Activated CD4-positive, alpha-beta T cell treated with anti-CD3 and anti-CD28 coated beads for 1 hour (primary cell): Measurements from ENCODE around the gene ZFP62.
"Not testable (repeated sequence)": the region's sequence is repeated elsewhere in the genome, so short reads cannot be mapped to it uniquely, and the experiment has no call there.

Experiments used
- DNase-seq: peaks from one replicate; pipeline ENCODE4 v3.0.0-alpha.2; 2020

The ZFP62 gene

GRCh38 chr5:180860887-180861822 lies at the start of gene ZFP62:
Gene ZFP62 (minus strand): TSS chr5:180861276. CDS start chr5:180861219, 57 bp downstream.
- DNase-seq, result peak; percentile 79

- no peak for DNase-seq
Observed at GRCh38 chr5:180910735-180911134, 49.7 kb upstream of the ZFP62 start.

GRCh38 chr5:180910182-180910581 lies 49.1 kb upstream of the ZFP62 start:
- no peak for DNase-seq

- no peak for DNase-seq
Observed at GRCh38 chr5:180909782-180910181, 48.7 kb upstream of the ZFP62 start.

GRCh38 chr5:180908998-180909731 lies 48.1 kb upstream of the ZFP62 start:
- no peak for DNase-seq

- no peak for DNase-seq
Observed at GRCh38 chr5:180908400-180908799, 47.3 kb upstream of the ZFP62 start.

- no peak for DNase-seq
Observed at GRCh38 chr5:180901319-180902009, 40.4 kb upstream of the ZFP62 start.

GRCh38 chr5:180900178-180900577 lies 39.1 kb upstream of the ZFP62 start:
- no peak for DNase-seq

- DNase-seq, result no peak
Observed at GRCh38 chr5:180898621-180899246, 37.7 kb upstream of the ZFP62 start, which contains the start of gene BTNL8. Gene BTNL8 (plus strand): TSS chr5:180899159. CDS start chr5:180899311, 152 bp downstream.

- not testable (repeated sequence) for DNase-seq
Observed at GRCh38 chr5:180895330-180895729, 34.3 kb upstream of the ZFP62 start.

- no peak for DNase-seq
Observed at GRCh38 chr5:180889381-180889780, 28.3 kb upstream of the ZFP62 start.

- DNase-seq, result not testable (repeated sequence)
Observed at GRCh38 chr5:180885845-180886529, 24.9 kb upstream of the ZFP62 start.

- no peak for DNase-seq
Observed at GRCh38 chr5:180875860-180876426, 14.9 kb upstream of the ZFP62 start.

GRCh38 chr5:180874804-180875582 lies 13.9 kb upstream of the ZFP62 start:
- no peak for DNase-seq

GRCh38 chr5:180873615-180874520 lies 12.8 kb upstream of the ZFP62 start:
- no peak for DNase-seq

- no peak for DNase-seq
Observed at GRCh38 chr5:180872419-180872818, 11.3 kb upstream of the ZFP62 start.

GRCh38 chr5:180870276-180871068 lies 9.4 kb upstream of the ZFP62 start:
- DNase-seq, result no peak

- DNase-seq, result no peak
Observed at GRCh38 chr5:180869587-180869986, 8.5 kb upstream of the ZFP62 start.

- DNase-seq, result peak; percentile 29
Observed at GRCh38 chr5:180868960-180869359, 7.9 kb upstream of the ZFP62 start.
